ENCODE data around the gene GOLGB1. TPM values are rescaled to one million over a fixed set of nuclear protein-coding genes. Genes with fewer than 3 reads are reported as not detected.

GOLGB1 gene
- total RNA-seq, 1 experiment from 2014 or later, result 31.3 TPM

GRCh38 chr3:121677141-121677540 lies 72.4 kb downstream of the GOLGB1 start:
- DNase-seq (ENCODE audit: low read depth, low spot score), result no peak
- TF ChIP-seq RAD21 (IDR thresholded peaks at IDR 0.05; ENCODE audit: low read depth), result no peak
- no peak for TF ChIP-seq ZBTB33 (IDR thresholded peaks at IDR 0.05; ENCODE audit: extremely low read depth, insufficient replicate concordance, low read length)
- TF ChIP-seq FOSL1 (IDR thresholded peaks at IDR 0.05; ENCODE audit: low read depth), result no peak
- TF ChIP-seq CBX3 (IDR thresholded peaks at IDR 0.05; ENCODE audit: low read depth), result no peak
- TF ChIP-seq SRF (IDR thresholded peaks at IDR 0.05; ENCODE audit: low read depth), result no peak
- no peak for TF ChIP-seq JUND (IDR thresholded peaks at IDR 0.05)
- TF ChIP-seq EGR1 (IDR thresholded peaks at IDR 0.05; ENCODE audit: low read depth), result no peak
- no peak for TF ChIP-seq YY1 (IDR thresholded peaks at IDR 0.05; ENCODE audit: extremely low read depth, insufficient replicate concordance, low read depth, low read length)
- no peak for TF ChIP-seq CEBPB (IDR thresholded peaks at IDR 0.05; ENCODE audit: low read depth)
- no peak for TF ChIP-seq EZH2phosphoT487 (IDR thresholded peaks at IDR 0.05; ENCODE audit: borderline replicate concordance)
- TF ChIP-seq ELF1 (IDR thresholded peaks at IDR 0.05; ENCODE audit: borderline replicate concordance, low read depth), result no peak
- TF ChIP-seq POLR2AphosphoS5 (IDR thresholded peaks at IDR 0.05; ENCODE audit: low read depth, low read length), result no peak
- TF ChIP-seq REST (IDR thresholded peaks at IDR 0.05; ENCODE audit: low read depth), result no peak
- TF ChIP-seq EZH2 (IDR thresholded peaks at IDR 0.05), result no peak
- no peak for TF ChIP-seq CTCF (IDR thresholded peaks at IDR 0.05 in 2 of 3, conservative IDR thresholded peaks at IDR 0.05 in 1 of 3; ENCODE audit: borderline replicate concordance in 1 of 3, insufficient read depth in 1 of 3, low read depth in 2 of 3, low read length in 2 of 3)
- TF ChIP-seq ATF3 (IDR thresholded peaks at IDR 0.05), result no peak
- no peak for TF ChIP-seq SIN3A (IDR thresholded peaks at IDR 0.05; ENCODE audit: low read depth)
- no peak for TF ChIP-seq ZFX (IDR thresholded peaks at IDR 0.05)
- TF ChIP-seq SP1 (IDR thresholded peaks at IDR 0.05; ENCODE audit: low read depth), result no peak
- TF ChIP-seq TCF7L2 (IDR thresholded peaks at IDR 0.05; ENCODE audit: borderline replicate concordance, extremely low read depth, insufficient read depth, insufficient read length), result no peak
- Histone ChIP-seq H3K4me2 (ENCODE audit: low read length) (no peak overlapping the region), H3K9me2 (ENCODE audit: insufficient read depth) (no peaks in the 10 kb centered on the region), H3K9ac (ENCODE audit: low read length) (no peak overlapping the region), H3K27ac (ENCODE audit: low read depth, low read length) (no peak overlapping the region), H3K4me3 (replicated peaks in 1 of 2; ENCODE audit: low read depth in 1 of 2, low read length in 2 of 2) (no peak overlapping the region), H3K36me3 (ENCODE audit: control insufficient read depth in 1 of 2, insufficient read depth in 2 of 2, low read length in 2 of 2) (peaks cover 12 to 22% of the 10 kb centered on the region in 2 experiments; a peak in 3 of 4 replicates), H2AFZ (ENCODE audit: low read depth, low read length, poor library complexity, severe bottlenecking) (no peak overlapping the region), H3K79me2 (ENCODE audit: insufficient read depth, low read length) (no peaks in the 10 kb centered on the region), H3K27me3 (ENCODE audit: insufficient read depth, low read length) (no peaks in the 10 kb centered on the region), H3K9me3 (ENCODE audit: control insufficient read depth in 1 of 2, insufficient read depth in 1 of 2, low read depth in 1 of 2, low read length in 2 of 2) (no peaks in the 10 kb centered on the region), H3K4me1 (ENCODE audit: control insufficient read depth in 1 of 2, insufficient read depth in 2 of 2, low read length in 2 of 2) (no peaks in the 10 kb centered on the region), H4K20me1 (ENCODE audit: insufficient read depth) (no peaks in the 10 kb centered on the region)
- no peak for ATAC-seq
- CTCF ChIA-PET, result no interaction called here
- POLR2A ChIA-PET, result no interaction called here
- intact Hi-C loops (cut with micrococcal nuclease), result no loop called here
- BruUV-seq (replicated peaks), result no TSS peak
- RAD21 ChIA-PET (ENCODE audit: low non-redundant PET in 1 of 2, low total read pairs in 2 of 2, uncharacterized antibody in 2 of 2, unreplicated experiment in 2 of 2), result no interaction called here
